Activated T-cell treated with anti-CD3 and anti-CD28 coated beads for 24 hours (primary cell): Measurements from ENCODE around the gene PARVA.

Experiments used
- DNase-seq: peaks from one replicate; pipeline ENCODE4 v3.0.0-alpha.2; 2020; ENCODE audit warnings: low read depth

The PARVA gene

GRCh38 chr11:12403997-12404350 is 26.6 kb downstream of the PARVA start:
- no peak for DNase-seq

DNA sequence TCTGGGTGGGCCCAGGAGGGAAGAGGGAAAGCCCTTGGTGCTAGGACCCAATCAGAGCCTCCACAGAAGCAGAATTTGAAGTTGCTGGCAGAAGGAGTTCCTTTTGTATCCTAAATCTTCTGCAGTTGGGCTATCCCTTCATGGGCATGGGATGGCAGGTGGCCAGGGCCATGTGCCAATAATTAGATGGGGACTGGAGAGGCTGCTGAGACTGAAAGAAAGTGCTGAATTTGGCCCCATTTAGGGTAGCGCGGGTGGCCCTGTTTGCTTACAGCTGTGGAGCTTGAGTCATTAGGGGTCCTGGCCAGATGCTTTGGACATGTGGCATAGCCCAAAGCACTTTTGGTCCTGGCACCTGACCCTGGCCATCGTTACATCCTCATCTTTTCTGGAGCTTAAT is 27.1 kb downstream of the PARVA start:
- no peak for DNase-seq

DNA sequence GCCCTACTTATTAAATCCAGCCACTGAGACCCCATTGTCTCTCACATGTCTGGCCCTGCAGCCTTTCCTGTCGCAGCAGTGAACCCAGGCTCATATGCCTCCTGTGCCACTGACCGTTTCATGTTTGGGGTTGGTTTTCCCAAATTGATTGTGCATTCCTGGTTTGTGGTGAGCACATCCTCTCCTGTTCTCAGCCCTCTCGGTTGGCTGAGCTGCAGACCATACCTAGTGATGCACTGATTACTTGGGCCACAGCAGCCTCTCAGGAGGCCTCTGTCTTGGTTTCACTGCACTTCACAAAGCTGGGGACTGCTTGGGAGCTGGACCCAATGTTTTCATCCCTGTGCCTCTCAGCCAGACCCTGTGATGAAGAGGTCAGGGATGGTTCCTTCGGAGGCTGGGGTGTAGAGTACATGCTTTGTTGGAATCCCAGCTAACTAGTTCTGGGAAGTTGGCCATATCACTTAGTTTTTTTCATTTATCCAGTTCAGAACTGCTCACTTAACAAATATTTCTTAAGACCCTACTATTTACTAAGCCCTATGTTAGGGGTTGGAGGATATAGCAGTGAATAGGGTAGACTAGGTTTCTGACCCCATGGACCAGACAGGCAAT is 30.9 kb downstream of the PARVA start:
- no peak for DNase-seq

DNA sequence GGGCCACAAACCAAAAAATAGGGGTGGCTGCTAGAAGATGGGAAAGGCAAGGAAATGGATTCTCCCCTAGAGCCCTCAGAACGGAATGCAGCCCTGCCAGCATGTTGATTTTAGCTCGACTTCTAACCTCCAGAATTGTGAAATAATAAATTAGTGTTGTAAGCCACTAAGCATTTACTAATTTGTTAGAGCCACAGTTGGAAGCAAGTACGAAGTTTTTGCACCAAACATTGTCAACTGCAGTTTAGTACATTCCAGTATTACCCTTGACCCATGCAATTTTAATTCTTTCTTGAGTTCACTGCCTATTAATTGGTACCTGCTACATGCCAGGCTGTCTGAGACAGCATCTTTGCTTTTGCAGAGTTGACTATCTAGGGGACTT is 32.2 kb downstream of the PARVA start:
- no peak for DNase-seq

DNA sequence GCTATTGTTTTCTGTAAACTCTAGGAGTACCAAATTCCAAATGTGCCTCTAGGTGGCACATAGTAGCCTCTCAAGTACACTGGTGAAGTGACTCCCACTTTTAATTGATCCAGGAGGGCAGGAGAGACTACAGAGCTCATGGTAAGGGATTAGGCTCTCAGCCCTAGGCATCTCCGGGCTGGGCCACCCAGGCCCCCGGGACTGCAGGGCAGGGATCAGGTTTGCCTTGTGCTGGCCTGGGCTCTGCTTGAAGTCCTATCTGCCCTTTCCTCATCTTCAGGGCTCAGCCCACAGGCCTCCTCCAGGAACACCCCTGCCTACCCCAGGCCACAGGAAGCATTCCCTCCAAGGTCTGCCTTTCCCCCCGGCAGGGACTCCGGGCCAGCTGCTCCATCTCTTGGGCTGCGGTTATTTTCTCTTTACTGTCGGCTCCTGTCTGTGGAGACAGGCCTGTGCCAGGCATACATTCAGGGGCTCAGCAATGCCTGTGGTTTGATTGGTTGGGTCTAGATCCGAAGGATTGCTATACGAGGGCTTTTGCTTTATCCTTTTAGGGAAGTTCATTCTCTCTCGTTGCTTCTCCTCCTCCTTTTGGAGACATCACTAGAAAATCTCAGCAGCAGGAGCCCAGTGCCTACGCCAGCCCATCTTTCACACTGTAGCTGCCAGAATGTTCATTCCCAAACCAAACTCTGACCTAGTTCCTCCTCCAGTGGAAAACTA is 32.8 kb downstream of the PARVA start:
- DNase-seq, result no peak

DNA sequence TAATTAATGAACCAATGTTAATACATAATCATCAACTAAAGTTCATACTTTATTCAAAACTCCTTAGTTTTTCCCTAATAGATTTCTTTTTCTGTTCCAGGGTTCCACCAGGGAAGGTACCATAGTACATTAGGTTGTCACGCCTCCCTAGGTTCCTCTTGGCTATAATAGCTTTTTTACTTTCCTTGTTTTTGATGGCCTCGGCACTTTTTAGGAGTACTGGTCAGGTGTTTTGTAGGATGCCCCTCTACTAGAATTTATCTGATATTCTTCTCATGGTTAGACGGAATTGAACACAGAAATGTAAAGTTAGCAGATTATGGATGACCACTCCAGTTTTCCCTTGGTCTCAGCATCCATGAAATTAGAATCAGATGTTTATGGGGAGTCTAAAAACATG is 34.0 kb downstream of the PARVA start:
- DNase-seq, result no peak

DNA sequence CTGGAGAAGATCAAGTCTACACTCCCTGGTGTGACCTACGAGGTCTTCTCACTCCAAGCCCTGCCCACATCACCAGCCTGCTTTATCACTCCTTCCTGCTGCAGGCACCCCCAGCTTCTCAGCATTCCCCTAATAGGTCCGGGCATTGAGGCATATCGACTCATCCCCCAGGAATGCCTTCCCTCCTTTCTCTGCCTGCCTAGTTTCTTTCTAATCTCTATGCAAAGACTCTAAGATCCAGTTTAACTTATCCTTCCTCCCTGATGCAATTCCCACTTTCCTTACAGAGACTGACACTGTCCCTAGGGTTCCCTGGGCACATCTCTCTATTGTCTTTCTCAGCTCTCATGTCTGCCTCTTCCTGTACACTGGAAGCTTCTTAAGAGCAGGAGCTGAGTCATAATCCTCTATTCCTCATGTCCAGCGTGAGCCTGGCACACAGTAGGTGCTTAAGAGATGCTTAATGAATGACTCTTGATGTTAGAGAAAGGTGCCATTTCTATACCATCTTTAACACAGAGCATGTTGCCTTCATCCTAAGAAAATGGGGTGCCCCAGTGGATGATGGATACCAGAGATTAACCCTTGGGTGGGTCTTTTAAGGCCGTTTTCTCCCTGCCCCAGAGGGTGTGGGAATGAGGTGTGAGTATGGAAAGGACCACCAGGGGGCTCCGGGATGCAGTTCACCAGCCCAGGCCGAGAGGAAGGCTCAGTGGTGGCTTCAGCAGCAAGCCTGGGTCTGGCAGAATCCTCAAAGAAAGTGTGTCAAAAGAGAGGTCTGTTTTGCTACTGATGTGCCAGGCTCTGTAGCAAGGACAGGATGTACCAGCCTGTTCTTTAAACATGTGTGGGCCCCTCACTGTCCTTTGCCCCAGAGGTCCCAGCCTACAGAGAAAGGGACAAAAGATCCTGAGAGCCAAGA is 34.7 kb downstream of the PARVA start:
- DNase-seq, result peak; percentile 30

- DNase-seq, result no peak
Measured at GRCh38 chr11:12413141-12414052, 36.0 kb downstream of the PARVA start.

DNA sequence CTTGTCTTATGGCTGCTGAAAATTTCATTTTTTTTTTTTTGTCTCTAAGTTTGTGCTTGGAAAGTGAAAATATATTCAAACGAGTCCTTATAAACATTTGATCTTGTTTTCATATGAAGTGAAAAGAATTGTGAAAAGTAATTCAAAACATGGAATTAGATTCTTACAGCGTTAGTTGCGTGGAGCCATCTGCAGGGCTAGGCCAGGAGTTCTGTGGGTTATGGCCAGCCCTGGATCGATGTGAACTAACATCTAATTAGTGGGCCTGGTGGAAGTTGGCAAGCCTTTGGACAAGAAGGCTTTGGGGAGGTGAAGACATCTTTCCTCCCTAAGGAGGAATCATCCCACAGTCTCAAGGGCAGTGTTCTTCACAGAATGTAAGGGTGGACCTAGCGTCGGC is 37.2 kb downstream of the PARVA start:
- DNase-seq, result no peak

DNA sequence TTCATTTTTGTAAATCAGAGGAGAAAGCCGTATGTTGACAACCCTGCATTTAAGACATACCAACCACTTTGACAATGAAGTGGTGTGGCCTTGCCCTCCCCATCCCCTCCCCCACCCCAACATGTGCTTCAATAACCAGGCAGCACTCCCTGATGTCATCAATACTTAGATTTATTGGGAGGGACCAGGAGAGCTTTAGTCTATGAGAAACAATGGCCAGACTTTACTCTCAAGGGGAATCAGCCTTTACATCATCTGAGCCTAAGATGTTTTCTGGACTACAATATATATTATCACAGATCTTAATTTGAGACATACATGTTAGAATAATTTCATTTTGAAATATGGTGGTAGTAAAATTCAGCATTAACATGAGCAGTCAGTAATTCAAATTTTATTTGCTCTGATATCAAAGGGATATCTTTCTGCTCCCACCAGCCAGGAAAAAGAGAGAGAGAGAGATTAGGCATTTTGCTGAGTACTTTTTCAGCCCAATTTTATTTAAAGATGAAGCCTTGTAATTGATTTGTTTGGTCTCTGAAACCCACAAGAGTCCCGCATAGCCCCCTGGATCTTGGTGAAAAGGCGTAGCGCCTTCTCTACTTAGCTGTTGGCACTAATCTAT is 38.1 kb downstream of the PARVA start:
- DNase-seq, result no peak

DNA sequence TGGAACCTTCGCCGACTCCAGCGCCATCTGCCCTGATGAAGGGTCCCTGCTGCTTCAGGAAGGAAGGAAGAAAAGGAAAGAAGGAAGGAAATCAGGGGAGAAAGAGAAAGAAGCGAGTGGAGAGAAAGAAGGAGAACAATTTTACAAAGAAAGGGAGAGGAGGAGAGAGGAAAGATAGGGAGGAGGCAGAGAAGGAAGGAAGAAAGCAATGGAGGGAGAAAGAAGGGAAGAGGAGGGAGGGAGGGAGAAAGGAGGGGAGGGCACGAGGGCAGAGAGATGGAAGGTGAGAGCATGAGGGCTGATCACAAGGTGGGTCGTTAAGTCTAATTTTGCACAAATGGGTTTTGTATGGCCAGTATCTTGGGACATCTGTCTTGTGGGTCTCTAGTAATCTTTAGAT is 39.2 kb downstream of the PARVA start:
- no peak for DNase-seq

DNA sequence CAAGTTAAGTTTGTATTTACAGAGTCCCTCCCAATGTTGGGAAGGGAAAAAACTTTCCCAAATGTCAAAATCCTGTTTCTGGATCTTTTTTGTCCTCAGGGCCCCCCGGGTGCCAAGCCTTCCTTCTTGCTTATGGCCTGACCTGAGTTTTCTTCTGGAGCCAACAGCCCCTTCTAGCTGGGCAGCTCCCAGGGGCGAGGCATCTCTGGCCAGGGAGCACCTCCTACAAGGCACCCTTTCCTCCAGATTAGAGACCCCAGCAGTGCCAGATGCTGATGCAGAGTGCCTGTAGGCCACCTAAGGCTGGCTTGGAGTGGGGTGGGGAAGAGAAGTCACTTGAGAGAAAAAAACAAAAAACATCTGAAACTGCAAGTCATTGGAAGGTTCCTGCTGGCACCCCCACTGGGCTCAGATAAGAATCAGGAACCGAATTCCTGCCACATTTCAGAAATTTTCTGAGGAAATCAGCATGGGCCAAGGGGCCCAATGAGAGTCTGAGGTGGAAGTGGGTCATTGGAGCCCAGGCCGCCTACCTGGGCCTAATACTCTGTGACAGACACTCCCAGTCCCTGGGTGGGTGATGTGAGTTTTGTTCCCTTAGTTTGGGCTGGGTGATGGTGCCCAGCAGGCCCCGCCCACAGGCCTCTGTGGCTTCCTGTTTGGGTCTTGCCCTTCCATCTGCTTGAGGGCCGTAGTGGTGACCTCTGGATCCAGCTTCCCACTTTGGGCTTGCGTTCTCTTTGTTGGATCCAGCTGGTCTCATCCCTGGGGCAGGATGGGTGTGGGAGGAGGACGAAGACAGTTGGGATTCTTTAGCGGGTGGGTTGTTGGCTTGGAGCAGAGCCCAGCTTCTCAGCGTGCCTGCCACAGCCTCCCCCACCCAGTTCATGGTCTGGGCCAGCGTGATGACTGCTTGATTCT is 40.6 kb downstream of the PARVA start:
- no peak for DNase-seq

DNA sequence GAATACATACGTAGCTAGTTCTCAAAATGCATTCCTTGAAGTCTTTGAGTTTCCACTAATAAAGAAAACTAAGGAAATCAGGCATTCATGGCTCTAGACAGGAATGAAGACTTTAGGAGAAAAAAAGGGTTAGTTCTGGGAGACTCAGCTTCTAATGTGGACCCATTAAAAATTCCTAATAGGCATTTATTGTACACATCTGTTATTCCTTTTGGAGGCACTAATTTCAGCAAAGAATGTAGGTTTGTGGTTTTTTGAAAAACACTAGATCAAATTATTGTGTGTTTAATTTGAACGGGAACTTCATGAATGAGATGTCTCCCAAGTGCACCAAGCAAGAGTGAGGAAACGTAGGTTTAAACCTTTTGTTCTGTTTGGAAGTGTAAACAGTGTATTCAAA is 42.7 kb downstream of the PARVA start:
- DNase-seq, result no peak

DNA sequence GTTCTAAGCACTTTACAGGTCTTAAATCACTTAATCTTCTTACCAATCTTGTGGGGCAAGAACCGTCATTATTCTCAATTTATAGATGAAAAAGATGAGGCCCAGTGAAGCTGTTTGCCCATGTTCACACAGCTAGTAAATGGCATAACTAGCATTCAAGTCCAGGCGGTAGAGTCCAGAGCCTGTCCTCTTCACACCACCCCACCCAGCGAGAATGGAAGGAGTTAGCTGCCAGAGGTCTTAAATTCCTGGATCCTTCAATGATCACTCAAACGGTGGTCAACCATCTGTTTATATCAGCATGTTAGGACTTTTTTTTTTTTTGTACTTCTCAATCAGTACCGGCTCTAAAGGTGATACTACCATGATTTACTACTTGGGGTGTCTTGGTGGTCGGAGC is 43.3 kb downstream of the PARVA start:
- DNase-seq, result no peak

DNA sequence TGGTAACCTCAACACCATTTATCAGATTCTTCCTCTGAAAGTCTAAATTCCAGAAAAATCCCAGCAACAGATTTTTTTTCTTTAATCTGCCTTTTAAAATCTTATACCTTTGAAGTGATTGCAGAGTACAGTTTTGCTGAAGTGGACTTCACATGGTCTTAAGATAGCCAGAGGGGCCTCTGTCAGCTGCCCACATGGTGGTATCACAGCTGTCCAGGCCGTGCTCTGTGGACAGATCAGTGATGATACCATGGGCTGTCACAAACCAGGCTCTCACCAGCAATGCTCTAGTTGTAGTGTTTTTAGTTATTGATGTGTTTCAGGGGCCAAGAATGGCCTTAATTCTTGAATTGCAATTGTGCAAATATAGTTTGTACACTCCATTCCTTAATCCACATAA is 44.0 kb downstream of the PARVA start:
- no peak for DNase-seq

GRCh38 chr11:12426176-12426575 is 48.8 kb downstream of the PARVA start:
- DNase-seq, result no peak

DNA sequence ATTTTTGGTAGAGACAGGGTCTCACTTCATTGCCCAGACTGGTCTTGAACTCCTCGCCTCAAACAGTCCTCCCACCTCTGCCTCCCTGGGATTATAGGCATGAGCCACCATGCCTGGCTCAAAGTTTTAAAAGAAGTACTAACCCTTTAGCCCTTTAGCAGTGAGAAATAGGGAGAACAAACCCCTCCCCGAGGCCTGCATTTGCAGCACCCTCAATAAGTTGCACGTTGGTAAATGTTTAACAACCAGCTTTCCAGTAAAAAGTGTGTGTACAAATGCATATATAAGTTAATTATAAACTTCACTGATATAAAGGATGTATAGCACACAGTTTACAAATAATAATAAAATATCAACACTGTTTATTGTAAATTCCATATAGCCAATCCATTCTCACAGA is 51.8 kb downstream of the PARVA start:
- no peak for DNase-seq

GRCh38 chr11:12430351-12430750 is 53.0 kb downstream of the PARVA start:
- DNase-seq, result no peak

DNA sequence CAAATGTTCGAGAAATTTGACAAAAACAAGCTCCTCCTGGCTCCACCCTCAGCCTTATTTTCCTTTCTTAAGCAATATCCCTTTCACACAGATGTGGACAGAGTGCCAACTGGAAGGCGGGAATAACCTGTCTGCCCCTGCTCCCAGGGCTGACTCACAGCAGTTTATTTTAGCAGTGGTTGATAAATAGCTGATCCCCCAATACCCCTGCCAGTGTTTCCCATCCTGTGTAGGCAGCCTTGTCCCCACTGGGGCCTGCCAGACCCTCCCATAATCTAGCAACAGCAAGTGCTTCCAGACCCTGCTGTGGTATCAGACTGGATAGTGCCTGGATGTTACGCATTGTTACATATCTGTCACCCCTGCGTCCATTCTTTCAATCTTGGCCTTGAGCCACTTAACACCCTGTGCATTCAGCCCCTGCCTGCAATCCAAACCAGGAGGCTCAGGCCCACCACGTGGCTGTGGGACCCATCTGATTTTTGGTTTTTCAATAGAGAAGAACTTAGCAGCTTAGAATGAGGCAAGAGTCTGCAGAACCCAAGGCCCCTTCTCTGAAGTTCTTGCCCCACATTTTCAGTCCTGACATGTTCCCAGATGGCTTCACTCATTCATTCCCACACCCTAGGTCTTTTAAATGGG is 53.7 kb downstream of the PARVA start:
- DNase-seq, result no peak

- no peak for DNase-seq
Measured at GRCh38 chr11:12432507-12432906, 55.1 kb downstream of the PARVA start.
